ENCODE results near the gene UTP25.
"Not testable (repeated sequence)": the region's sequence is repeated elsewhere in the genome, so short reads cannot be mapped to it uniquely, and the experiment has no call there.

UTP25 gene

GRCh38 chr1:209876078-209876800 is 48.5 kb downstream of the UTP25 start:
- DNase-seq = no peak

GRCh38 chr1:209877087-209877764 is 49.5 kb downstream of the UTP25 start:
- no peak for DNase-seq

- DNase-seq = no peak
Observed at GRCh38 chr1:209878964-209879363, 51.2 kb downstream of the UTP25 start.

- DNase-seq = no peak
Observed at GRCh38 chr1:209879539-209879938, 51.8 kb downstream of the UTP25 start.

- DNase-seq = no peak
Observed at GRCh38 chr1:209880031-209880430, 52.3 kb downstream of the UTP25 start.

GRCh38 chr1:209881619-209882018 is 53.8 kb downstream of the UTP25 start:
- DNase-seq = no peak

GRCh38 chr1:209882286-209882685 is 54.5 kb downstream of the UTP25 start:
- no peak for DNase-seq

GRCh38 chr1:209882942-209883340 is 55.2 kb downstream of the UTP25 start:
- DNase-seq = no peak

GRCh38 chr1:209883341-209883971 is 55.7 kb downstream of the UTP25 start:
- DNase-seq = no peak

- no peak for DNase-seq
Observed at GRCh38 chr1:209884249-209884648, 56.5 kb downstream of the UTP25 start.

- no peak for DNase-seq
Observed at GRCh38 chr1:209884665-209885117, 56.9 kb downstream of the UTP25 start.

- DNase-seq = no peak
Observed at GRCh38 chr1:209885403-209886218, 57.8 kb downstream of the UTP25 start.

- no peak for DNase-seq
Observed at GRCh38 chr1:209886219-209886536, 58.4 kb downstream of the UTP25 start.

GRCh38 chr1:209888291-209889076 is 60.7 kb downstream of the UTP25 start:
- not testable (repeated sequence) for DNase-seq

GRCh38 chr1:209889077-209889418 is 61.3 kb downstream of the UTP25 start:
- DNase-seq = no peak

- no peak for DNase-seq
Observed at GRCh38 chr1:209890641-209891330, 63.0 kb downstream of the UTP25 start.

GRCh38 chr1:209893751-209894150 is 66.0 kb downstream of the UTP25 start:
- DNase-seq = no peak

- DNase-seq = no peak
Observed at GRCh38 chr1:209895709-209896108, 67.9 kb downstream of the UTP25 start.

- no peak for DNase-seq
Observed at GRCh38 chr1:209896346-209896745, 68.6 kb downstream of the UTP25 start.

GRCh38 chr1:209898271-209898670 is 70.5 kb downstream of the UTP25 start:
- DNase-seq = not testable (repeated sequence)

- not testable (repeated sequence) for DNase-seq
Observed at GRCh38 chr1:209898851-209899250, 71.1 kb downstream of the UTP25 start.

- DNase-seq = no peak
Observed at GRCh38 chr1:209899948-209900347, 72.2 kb downstream of the UTP25 start.
